Measurements from ENCODE around the gene WDR49.

WDR49 gene

GRCh38 chr3:167491621-167492020, 162.1 kb downstream of the WDR49 start:
- no peak for FAIRE-seq

GRCh38 chr3:167489571-167489970, 164.2 kb downstream of the WDR49 start:
- FAIRE-seq (no peak), DNase-seq (ENCODE audit: insufficient read length, low spot score) (no peak)

More at GRCh38 chr3:167491621-167492020, 162.1 kb downstream of the WDR49 start:
- no peak for DNase-seq (ENCODE audit: insufficient read length, low spot score)

GRCh38 chr3:167487556-167487955, 166.2 kb downstream of the WDR49 start:
- FAIRE-seq (no peak), DNase-seq (ENCODE audit: insufficient read length, low spot score) (no peak)

- no peak for DNase-seq (ENCODE audit: insufficient read length, low spot score)
- no peak for FAIRE-seq
Measured at GRCh38 chr3:167484551-167484950, 169.2 kb downstream of the WDR49 start.

GRCh38 chr3:167483708-167484475, 169.8 kb downstream of the WDR49 start:
- FAIRE-seq (no peak), DNase-seq (ENCODE audit: insufficient read length, low spot score) (no peak)

- DNase-seq (ENCODE audit: insufficient read length, low spot score) (no peak), FAIRE-seq (no peak)
Measured at GRCh38 chr3:167481164-167481563, 172.6 kb downstream of the WDR49 start.

- DNase-seq (ENCODE audit: insufficient read length, low spot score), result no peak
- FAIRE-seq, result no peak
Measured at GRCh38 chr3:167480748-167481147, 173.0 kb downstream of the WDR49 start.

- FAIRE-seq (no peak), DNase-seq (ENCODE audit: insufficient read length, low spot score) (no peak)
Measured at GRCh38 chr3:167473863-167474262, 179.9 kb downstream of the WDR49 start, which contains the start of gene SERPINI2. SERPINI2 (minus strand) TSS chr3:167474042; CDS start chr3:167471834, 2,208 bp downstream.

- FAIRE-seq (no peak), DNase-seq (ENCODE audit: insufficient read length, low spot score) (no peak)
Measured at GRCh38 chr3:167469381-167469780, 184.4 kb downstream of the WDR49 start.

GRCh38 chr3:167467848-167468611, 185.7 kb downstream of the WDR49 start:
- FAIRE-seq (no peak), DNase-seq (ENCODE audit: insufficient read length, low spot score) (no peak)

- DNase-seq (ENCODE audit: insufficient read length, low spot score), result no peak
- FAIRE-seq, result no peak
Measured at GRCh38 chr3:167466966-167467365, 186.8 kb downstream of the WDR49 start.

- no peak for FAIRE-seq
- DNase-seq (ENCODE audit: insufficient read length, low spot score), result no peak
Measured at GRCh38 chr3:167456157-167456799, 197.5 kb downstream of the WDR49 start.

- DNase-seq (ENCODE audit: insufficient read length, low spot score) (no peak), FAIRE-seq (no peak)
Measured at GRCh38 chr3:167453815-167454214, 199.9 kb downstream of the WDR49 start.

- no peak for FAIRE-seq
- DNase-seq (ENCODE audit: insufficient read length, low spot score), result no peak
Measured at GRCh38 chr3:167451282-167451681, 202.5 kb downstream of the WDR49 start.

- FAIRE-seq, result no peak
Measured at GRCh38 chr3:167450675-167451074, 203.1 kb downstream of the WDR49 start.

GRCh38 chr3:167450195-167450594, 203.5 kb downstream of the WDR49 start:
- no peak for FAIRE-seq

More at GRCh38 chr3:167450675-167451074, 203.1 kb downstream of the WDR49 start:
- no peak for DNase-seq (ENCODE audit: insufficient read length, low spot score)

GRCh38 chr3:167445491-167445890, 208.3 kb downstream of the WDR49 start:
- no peak for DNase-seq (ENCODE audit: insufficient read length, low spot score)
- no peak for FAIRE-seq

More at GRCh38 chr3:167450195-167450594, 203.5 kb downstream of the WDR49 start:
- no peak for DNase-seq (ENCODE audit: insufficient read length, low spot score)

GRCh38 chr3:167441256-167441655, 212.5 kb downstream of the WDR49 start:
- DNase-seq (ENCODE audit: insufficient read length, low spot score), result no peak
- no peak for FAIRE-seq

GRCh38 chr3:167437428-167438139, 216.2 kb downstream of the WDR49 start:
- DNase-seq (ENCODE audit: insufficient read length, low spot score) (no peak), FAIRE-seq (no peak)

Data from GM19239 (cell line).